ENCODE measurements around the gene BCAS3. TPM values are rescaled to one million over a fixed set of nuclear protein-coding genes. Genes with fewer than 3 reads are reported as not detected.

The BCAS3 gene
- total RNA-seq, 6 experiments from 2014 or later, result 9.2 to 22.1 (median 14.2) TPM

DNA sequence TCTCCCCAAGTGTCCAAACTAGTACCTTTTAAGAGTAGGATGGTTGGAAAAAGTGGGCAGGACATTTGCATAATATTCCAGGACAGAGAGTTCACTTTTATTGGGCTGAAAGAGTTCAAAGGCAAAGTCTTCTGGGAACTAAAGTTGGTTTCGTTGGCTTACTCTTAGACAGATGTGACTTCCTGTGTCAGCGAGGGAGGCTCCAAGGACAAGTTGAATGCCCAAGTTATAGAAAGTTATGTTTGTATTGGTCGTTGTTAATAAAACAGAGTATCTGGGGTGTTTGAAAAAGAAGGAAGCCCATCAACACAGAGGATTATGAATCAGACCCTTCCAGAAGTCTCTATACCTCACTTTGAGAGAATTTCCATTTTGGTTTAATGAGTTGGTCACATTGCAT is 604.7 kb downstream of the BCAS3 start:
- no peak for ATAC-seq
- no peaks in the 10 kb centered on the region for H3K36me3 ChIP-seq
- intact Hi-C loops (cut with DNase I), result no loop called here
- no peak overlapping the region for H3K27ac ChIP-seq
- 71% methylated on average over 2 of the region's 3 CpGs for WGBS (ENCODE audit: insufficient coverage, low coverage, low lambda C conversion rate, missing lambda C conversion rate)
- H3K9me3 ChIP-seq, result no peaks in the 10 kb centered on the region
- TF ChIP-seq, protein P1, sequence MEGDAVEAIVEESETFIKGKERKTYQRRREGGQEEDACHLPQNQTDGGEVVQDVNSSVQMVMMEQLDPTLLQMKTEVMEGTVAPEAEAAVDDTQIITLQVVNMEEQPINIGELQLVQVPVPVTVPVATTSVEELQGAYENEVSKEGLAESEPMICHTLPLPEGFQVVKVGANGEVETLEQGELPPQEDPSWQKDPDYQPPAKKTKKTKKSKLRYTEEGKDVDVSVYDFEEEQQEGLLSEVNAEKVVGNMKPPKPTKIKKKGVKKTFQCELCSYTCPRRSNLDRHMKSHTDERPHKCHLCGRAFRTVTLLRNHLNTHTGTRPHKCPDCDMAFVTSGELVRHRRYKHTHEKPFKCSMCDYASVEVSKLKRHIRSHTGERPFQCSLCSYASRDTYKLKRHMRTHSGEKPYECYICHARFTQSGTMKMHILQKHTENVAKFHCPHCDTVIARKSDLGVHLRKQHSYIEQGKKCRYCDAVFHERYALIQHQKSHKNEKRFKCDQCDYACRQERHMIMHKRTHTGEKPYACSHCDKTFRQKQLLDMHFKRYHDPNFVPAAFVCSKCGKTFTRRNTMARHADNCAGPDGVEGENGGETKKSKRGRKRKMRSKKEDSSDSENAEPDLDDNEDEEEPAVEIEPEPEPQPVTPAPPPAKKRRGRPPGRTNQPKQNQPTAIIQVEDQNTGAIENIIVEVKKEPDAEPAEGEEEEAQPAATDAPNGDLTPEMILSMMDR (IDR thresholded peaks at IDR 0.05), result no peak
- no peak for TF ChIP-seq POLR2A (IDR thresholded peaks at IDR 0.05)
- no peak for DNase-seq
- H3K4me3 ChIP-seq, result no peak overlapping the region
- no peaks in the 10 kb centered on the region for H3K4me1 ChIP-seq
- no peaks in the 10 kb centered on the region for H3K27me3 ChIP-seq

DNA sequence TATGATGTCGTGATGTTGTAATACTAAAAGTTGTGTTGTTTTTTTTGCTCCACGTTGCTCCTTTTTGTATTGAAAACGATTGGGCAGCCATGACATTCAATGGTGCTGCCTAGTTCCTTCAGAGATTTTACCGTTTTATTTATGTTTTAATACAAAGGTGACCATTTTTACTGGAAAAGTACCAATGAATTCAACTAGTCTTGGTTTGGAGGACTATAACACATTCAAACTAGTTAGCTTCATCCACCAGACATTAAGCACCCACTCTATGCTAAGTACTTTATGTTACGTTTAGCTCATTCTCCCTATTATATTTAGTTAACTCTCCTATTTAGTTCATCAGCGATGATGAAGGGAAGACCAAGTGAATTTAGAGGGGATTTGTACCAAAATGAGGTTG is 605.4 kb downstream of the BCAS3 start:
- WGBS (ENCODE audit: insufficient coverage, low coverage, low lambda C conversion rate, missing lambda C conversion rate), result 89% methylated on average over 6 of the region's 6 CpGs
- Histone ChIP-seq H3K9me3 (no peaks in the 10 kb centered on the region), H3K27me3 (no peaks in the 10 kb centered on the region), H3K4me1 (no peaks in the 10 kb centered on the region), H3K4me3 (no peak overlapping the region), H3K36me3 (no peaks in the 10 kb centered on the region), H3K27ac (no peak overlapping the region)
- ATAC-seq (no peak), DNase-seq (no peak)
- TF ChIP-seq, protein P1 (IDR thresholded peaks at IDR 0.05), result no peak
- no peak for TF ChIP-seq POLR2A (IDR thresholded peaks at IDR 0.05)
- intact Hi-C loops (cut with DNase I), result no loop called here

DNA sequence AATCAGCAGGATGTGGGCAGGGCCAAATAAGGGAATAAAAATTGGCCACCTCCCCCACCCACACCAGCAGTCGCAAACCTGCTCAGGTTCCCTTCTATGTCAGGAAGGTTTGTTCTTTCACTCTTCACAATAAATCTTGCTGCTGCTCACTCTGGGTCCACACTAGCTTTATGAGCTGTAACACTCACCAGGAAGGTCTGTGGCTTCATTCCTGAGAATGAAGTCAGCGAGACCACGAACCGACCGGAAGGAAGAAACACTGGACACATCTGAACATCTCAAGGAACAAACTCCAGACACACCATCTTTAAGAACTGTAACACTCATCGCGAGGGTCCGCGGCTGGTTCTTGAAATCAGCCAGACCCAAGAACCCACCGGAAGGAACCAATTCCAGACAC is 606.5 kb downstream of the BCAS3 start:
- Histone ChIP-seq H3K36me3 (no peaks in the 10 kb centered on the region), H3K4me3 (no peak overlapping the region), H3K4me1 (no peaks in the 10 kb centered on the region), H3K9me3 (no peaks in the 10 kb centered on the region), H3K27ac (no peak overlapping the region), H3K27me3 (no peaks in the 10 kb centered on the region)
- 83% methylated on average over 1 of the region's 10 CpGs for WGBS (ENCODE audit: insufficient coverage, low coverage, low lambda C conversion rate, missing lambda C conversion rate)
- DNase-seq (no peak), ATAC-seq (no peak)
- intact Hi-C loops (cut with DNase I), result no loop called here
- no peak for TF ChIP-seq POLR2A (IDR thresholded peaks at IDR 0.05)

DNA sequence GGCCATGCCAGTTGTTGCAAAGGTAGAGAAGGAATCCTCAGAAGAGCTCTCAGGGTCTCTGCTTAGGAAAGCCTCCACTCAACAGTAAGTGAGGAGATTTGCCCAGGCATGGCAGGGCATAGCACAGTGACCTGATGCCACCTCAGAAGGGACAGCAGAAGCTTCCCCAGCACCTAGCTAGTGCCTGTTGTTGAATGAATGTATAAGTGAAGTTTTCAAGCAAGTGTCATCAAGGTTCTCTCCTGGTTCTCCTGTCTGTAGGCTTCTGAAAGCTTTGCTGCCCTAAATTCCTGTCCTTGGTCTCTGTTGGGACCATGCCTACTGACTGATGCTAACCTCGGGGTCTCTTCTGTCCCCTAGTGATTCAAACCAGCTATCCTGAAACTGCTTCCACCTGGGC is 607.1 kb downstream of the BCAS3 start:
- no peak for ATAC-seq
- intact Hi-C loops (cut with DNase I), result no loop called here

DNA sequence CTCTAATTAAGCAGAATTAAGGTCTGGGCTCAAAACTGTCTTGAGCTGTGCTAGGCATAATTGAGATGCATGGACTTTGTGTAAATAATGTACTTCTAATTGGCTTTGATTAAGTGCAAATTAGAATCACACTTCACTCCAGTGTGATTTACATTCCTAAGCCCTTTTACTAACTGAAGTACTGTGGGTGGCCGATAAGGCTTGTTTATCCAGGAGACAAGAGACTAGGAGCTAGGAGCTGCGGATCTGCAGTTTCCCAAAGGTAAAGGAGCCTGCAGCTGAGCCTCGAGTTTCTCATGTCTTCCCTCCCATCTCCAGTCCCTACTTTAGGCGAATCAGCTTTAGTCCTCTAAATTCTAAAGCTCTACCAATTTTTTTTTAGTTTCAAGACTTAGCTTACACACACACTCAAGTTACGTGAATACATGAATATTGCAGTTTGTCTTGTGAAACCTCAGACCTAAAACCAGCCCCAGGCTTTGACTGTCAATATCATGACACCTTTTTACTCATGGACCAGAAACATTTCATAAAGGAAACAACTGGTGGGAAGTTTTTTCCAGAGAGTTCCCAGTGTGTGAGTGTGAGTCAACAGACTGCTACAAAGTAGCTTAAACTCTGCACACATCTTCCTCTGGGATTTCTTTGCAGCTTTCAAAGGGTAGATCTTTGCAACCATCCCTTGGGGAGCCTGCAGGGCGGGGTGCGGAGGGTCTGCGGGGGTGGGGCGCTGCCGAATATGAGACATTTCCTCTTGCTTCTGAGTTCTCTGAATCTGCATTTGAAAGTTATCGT is 608.1 kb downstream of the BCAS3 start:
- 71% methylated on average over 10 of the region's 11 CpGs for WGBS (ENCODE audit: insufficient coverage, low coverage, low lambda C conversion rate, missing lambda C conversion rate)
- Histone ChIP-seq H3K27ac (no peak overlapping the region), H3K36me3 (no peaks in the 10 kb centered on the region), H3K4me1 (no peaks in the 10 kb centered on the region), H3K27me3 (no peaks in the 10 kb centered on the region), H3K9me3 (no peaks in the 10 kb centered on the region), H3K4me3 (no peak overlapping the region)
- TF ChIP-seq POLR2A (IDR thresholded peaks at IDR 0.05), result no peak
- TF ChIP-seq, protein P1 (IDR thresholded peaks at IDR 0.05), result no peak
- DNase-seq (no peak), ATAC-seq (no peak)
- intact Hi-C loops (cut with DNase I), result no loop called here

More for the DNA sequence above, 607.1 kb downstream of the BCAS3 start:
- H3K9me3 ChIP-seq, result no peaks in the 10 kb centered on the region
- 71% methylated on average over 1 of the region's 1 CpG for WGBS (ENCODE audit: insufficient coverage, low coverage, low lambda C conversion rate, missing lambda C conversion rate)
- H3K27ac ChIP-seq, result no peak overlapping the region
- no peaks in the 10 kb centered on the region for H3K36me3 ChIP-seq
- no peak overlapping the region for H3K4me3 ChIP-seq
- no peak for DNase-seq
- no peaks in the 10 kb centered on the region for H3K27me3 ChIP-seq
- H3K4me1 ChIP-seq, result no peaks in the 10 kb centered on the region
- TF ChIP-seq POLR2A (IDR thresholded peaks at IDR 0.05), result no peak
- TF ChIP-seq, protein P1 (IDR thresholded peaks at IDR 0.05), result no peak
